HPDE6-E6E7 (cell line): ENCODE data around the gene DIAPH3.
"Not testable (repeated sequence)": the region's sequence is repeated elsewhere in the genome, so short reads cannot be mapped to it uniquely, and the experiment has no call there.

Experiments used
- DNase-seq: peaks from one replicate; pipeline ENCODE4 v3.0.0; 2011; ENCODE audit warnings: missing footprints; ENCODE audit errors: extremely low spot score

The DIAPH3 gene

GRCh38 chr13:60163478-60164233 is at the start of gene DIAPH3:
DIAPH3 (minus strand) TSS chr13:60163928; CDS start chr13:60163766, 162 bp downstream.
- peak; percentile 93 for DNase-seq

DNA sequence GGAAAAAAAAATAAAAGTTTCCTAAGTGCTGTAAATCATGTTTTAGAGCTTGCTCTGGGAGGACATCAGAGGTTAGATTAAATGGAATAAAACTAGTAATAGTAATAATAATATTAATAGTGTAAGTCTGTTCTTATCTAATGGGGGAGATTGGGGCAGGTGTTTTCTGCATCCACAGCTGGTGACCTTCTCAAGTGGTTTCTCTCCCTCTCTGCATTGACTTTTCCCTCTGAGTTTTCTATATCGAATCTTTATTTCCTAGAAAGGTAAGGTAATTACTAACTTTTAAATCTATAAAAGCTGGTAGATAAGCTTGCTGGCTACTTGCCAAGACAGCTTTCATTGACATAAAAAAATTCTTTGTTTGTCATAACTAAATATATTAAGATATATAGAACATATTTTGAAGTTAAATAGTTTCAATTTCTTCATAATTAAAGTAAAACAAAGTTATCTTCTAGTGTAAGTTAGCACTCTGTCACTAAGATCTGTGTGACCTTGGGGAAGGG is 49.6 kb upstream of the DIAPH3 start:
- DNase-seq, result no peak

- no peak for DNase-seq
Measured at GRCh38 chr13:60211548-60211947, 47.8 kb upstream of the DIAPH3 start.

DNA sequence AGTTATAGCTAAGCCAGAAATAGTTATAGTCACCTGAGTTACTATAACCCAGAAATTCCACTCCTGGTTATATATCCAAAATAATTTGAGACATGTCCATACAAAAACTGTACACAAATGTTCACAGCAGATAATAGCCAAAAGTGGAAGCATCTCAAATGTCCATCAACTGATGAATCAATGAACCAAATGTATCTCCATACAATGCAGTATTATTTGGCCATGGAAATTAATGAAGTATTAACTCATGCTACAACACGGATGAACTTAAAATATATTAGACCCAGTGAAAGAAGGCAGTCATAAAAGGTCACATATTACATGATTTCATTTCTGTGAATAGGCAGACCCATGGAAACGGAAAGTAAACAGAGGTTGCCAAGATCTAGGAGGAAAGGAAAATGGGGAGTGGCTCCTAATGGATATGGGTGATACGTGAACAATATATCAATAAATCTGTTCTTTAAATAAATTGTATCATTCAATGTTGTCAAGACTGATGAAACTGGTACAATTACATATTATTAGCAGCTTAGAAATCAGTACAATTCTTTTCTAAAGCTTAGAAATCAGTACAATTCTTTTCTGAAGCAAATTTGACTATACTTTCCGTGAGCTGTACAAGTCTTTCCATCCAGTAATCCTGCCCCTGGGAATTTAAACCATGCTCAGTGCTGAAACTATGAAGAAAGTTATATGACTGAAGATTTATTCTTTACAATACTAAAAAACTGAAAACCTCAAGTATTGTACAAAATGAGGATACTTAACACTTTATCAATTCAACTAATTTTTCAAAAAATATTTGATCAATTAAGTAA is 47.0 kb upstream of the DIAPH3 start:
- no peak for DNase-seq

- DNase-seq, result not testable (repeated sequence)
Measured at GRCh38 chr13:60205499-60205898, 41.8 kb upstream of the DIAPH3 start.

DNA sequence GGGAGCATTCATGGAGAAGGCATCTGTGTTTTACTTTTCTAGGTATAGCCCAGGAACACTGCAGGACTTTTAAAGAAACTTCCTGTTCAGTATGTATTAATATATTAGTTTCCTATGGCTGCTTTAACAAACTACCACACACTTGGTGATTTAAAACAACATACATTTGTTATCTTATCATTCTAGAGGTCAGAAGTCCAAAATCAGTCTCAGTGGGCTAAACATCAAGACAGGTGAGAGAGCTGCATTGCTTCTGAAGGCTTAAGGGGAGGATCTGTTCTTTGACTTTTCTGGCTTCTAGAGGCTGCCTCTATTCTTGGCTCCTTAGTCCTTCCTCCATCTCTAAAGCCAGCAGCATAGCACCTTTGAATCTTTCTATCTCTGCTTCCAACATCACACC is 37.6 kb upstream of the DIAPH3 start:
- DNase-seq, result no peak

DNA sequence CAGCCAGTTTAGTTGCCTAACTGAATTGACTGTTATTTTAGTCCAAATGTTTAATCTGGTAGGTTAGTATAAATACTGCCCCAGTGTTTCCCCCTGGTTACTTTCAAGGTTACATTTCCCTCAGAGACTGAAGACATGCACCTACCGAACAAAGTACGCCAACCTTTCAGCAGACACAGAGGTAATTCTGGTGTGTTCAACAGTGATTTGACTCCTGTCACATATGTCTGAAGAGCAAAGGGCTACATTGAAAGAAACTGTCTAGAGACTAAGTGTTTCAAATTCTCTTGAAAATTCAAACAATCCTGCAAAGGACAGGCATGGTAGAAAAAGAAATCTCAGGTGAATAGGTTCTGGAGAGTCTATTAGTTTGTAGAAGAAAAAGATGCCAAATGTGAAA is 32.2 kb upstream of the DIAPH3 start:
- not testable (repeated sequence) for DNase-seq

DNA sequence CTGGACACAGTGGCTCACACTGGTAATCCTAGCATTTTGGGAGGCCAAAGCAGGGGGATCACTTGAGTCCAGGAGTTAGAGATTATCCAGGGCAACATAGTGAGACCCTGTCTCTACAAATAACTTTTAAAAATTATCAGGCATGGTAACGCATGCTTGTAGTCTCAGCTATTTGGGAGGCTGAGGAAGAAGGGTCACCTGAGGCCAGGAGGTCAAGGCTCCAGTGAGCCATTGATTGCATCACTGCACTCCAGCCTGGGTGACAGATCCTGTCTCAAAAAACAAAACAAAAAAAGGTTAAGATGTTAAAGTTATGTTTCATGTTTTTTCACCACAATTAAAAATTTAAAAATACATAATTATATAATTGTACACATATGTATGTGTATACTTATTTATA is 19.2 kb upstream of the DIAPH3 start:
- DNase-seq, result no peak

DNA sequence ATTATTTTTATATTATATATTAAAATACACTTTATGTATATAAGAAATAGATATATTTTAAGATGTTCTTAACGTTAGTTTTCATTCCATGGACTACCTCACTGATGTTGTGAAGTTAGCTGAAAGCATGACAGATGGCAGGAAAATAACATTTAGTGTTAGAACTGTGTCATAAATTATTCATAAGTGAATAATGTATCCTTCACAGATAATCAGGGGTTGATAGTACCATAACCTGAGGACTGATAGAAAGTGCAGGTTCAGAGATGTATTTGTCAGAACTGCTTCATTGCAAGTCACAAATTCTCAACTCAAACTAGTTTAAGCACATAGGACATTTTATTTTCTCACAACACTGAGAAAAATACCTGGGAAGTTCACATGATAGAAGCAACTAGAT is 14.6 kb upstream of the DIAPH3 start:
- DNase-seq, result no peak

GRCh38 chr13:60175571-60175970 is 11.8 kb upstream of the DIAPH3 start:
- no peak for DNase-seq

GRCh38 chr13:60174113-60174512 is 10.4 kb upstream of the DIAPH3 start:
- no peak for DNase-seq

GRCh38 chr13:60172111-60172510 is 8.4 kb upstream of the DIAPH3 start:
- DNase-seq, result no peak

- no peak for DNase-seq
Measured at GRCh38 chr13:60170414-60170813, 6.7 kb upstream of the DIAPH3 start.

DNA sequence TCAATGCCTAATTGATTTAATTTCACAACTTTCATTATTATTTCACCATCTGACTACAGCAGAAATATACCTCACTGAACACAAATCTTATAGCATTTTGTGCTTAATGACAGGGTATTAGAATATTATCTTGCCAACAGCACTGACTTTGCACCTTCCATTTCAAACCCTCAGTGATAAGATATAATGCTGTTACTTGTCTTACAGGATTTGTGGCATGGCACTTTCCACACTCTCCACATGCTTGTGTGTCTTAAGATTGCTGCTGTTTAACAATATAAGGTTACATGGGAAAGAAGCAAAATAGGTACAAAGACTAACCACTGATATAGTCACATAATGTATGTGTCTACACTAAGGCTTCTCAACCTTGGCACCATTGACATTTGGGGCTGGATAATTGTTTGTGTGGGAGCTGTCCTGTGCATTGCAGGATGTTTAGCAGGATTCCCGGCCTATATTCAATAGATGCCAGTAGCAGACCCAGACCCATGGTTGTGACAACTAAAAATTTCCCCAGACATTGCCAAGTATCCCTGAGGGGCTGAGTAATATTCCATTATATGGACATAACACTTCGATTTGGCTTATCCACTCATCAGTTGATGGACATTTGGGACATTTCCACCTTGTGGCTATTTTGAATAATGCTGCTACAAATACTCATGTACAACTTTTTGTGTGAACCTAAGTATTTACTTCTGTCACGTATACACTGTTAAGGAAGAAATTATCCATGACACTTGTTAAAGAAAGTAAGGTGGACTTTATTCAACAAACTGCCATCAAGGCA is 5.7 kb upstream of the DIAPH3 start:
- no peak for DNase-seq

DNA sequence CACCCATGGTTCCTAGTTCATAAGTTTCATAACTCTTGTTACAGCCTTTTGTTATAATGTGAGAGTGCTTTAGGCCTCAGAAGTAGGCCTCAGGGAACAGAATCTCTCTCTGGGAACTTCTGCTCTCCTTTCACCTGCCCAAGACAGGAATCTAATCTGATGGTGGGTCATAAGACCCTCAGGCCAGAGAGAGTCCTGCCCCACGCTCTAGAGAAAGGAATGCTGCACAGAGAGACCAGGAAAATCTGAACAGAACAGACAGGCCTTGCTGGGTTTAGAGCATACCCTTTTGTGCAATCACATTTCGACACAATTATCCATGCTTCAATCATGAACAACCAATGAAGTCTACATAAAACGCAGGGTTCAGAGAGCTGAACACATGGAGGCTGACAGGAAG is 3.4 kb upstream of the DIAPH3 start:
- DNase-seq, result no peak

DNA sequence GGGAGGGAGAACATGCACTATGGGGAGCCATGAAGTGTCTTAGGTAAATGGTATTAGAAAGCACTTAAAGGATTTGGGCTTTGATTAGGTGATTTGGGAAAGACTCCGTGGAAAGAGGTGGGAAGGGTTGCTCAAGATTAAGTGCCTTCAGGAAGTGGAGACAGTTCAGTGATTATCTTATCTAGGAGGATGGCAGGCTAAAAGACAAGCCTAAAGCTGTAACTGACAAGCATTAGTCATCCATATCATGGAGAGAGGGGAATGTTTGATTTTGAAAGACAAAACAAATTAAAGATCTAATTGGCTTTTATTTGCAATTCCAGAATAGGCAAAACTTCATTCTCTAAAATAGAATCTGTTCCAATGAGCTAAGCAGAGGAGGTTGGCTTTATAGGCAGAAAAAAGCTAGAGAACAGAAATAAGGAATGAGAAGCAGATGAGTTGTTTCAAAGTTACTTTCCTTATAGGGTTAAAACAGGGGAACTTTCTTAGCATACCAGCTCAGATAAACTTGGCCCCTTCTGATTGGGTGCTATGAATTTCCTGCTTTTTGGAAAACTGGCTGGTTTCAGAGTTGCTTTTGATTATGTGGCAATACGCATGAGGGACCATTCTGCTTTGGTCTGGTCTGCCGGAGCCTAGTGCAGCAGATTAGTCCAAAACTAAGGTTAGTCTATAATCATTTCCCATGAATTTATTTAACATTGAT is 1.8 kb upstream of the DIAPH3 start:
- DNase-seq, result no peak

DNA sequence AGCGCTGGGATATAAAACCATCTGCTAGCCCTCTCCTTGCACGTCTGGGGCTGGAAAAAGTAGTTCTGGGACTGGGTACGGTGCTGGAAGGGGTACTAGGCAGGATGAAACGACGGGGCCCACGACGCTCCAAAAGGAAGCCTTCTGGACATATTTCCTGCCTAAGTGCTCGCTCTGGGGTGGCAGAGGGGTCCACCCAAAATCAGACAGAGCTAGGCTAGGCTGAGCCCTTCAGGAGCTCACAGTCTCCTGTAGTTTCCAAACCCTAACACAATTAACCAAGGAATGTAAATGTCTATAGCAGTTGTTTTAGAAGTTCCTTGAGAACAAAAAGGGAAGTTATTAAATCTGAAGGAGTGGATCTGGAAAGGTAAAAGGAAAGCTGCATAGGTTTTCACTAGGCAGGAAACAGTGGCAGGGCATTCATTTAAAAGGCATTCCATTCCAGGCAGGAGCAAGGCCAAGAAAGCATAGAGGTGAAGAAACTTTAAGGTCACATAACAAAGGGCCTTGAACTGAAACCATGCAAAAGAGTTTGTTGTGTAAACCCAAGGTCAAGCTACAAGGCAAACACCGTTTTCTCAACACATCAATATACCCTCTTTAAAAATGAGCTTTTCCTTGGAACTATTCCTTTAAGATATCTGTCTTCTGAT is 634 bp upstream of the DIAPH3 start:
- no peak for DNase-seq

- DNase-seq, result no peak
Measured at GRCh38 chr13:60162096-60162495, 1.6 kb downstream of the DIAPH3 start.

DNA sequence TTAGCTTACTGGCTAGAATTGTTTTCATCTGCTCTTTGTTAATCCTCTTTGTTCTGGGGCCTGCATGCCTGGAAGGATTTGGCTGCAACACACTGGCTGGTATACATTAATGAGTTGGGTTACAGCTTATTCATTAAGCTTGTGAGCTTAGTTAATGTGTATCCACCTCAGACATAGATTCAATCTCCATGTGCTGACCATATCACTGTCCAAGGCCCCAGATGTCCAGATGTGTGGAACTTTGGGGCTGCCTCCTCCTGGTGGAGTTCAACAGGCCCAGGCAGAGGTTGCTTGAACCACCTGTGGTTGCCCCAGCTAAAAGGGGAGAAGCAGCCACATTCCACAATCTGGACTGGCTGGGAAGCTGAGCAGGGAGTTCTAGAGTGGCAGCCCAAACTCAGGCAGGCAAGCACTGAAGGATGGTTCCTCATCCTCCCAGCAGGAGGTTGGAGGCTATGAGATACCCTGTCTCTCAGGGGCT is 5.4 kb downstream of the DIAPH3 start:
- no peak for DNase-seq

DNA sequence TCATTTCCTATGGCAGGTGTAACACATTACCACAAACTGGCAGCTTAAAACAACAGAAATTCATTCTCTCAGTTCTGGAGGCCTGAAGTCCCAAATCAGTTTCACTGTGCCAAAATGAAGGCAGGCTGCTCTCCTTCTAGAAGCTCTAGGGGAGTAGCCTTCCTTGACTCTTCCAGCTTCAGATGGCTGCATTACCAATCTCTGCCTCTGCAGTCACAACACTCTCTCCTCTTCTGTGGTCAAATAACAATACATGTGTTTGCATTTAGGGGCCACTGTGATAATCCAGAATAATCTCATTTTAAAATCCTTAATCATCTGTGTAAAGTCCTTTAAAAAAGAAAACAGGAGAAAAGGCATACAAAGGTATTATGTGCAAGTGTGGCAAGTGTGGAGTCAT is 7.8 kb downstream of the DIAPH3 start:
- DNase-seq, result no peak

- no peak for DNase-seq
Measured at GRCh38 chr13:60152904-60153303, 10.8 kb downstream of the DIAPH3 start.
